Activated CD4-positive, alpha-beta T cell treated with anti-CD3 and anti-CD28 coated beads, Interleukin-2, amount 50 U/mL, for 16 hours (primary cell): ENCODE results near the gene MOCS3.
A peak's percentile ranks its signal among the peaks of the same experiment; 100 is the strongest.

ENCODE experiments used
- DNase-seq: peaks from one replicate; pipeline ENCODE4 v3.0.0-alpha.2; 2020

The MOCS3 gene

DNA sequence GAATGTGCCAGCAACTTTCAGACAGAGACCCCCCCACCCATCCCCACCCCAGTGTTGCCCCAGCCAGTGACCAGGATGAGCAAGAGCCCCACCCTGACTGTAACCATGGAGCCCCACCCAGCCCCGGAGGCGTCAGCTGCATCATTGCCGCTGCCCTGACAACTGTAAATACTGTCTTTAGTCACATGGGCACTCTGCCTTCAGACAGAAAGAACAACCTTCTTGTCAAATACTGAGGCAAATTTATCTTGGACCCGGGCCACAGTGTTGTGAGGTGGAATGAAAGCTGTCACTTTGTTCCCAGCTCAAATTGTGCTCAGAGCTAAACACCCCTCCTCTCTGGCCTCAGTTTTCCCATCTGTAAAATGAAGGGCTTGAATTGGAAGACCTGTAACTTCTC, 23.7 kb downstream of the MOCS3 start:
- DNase-seq = no peak

DNA sequence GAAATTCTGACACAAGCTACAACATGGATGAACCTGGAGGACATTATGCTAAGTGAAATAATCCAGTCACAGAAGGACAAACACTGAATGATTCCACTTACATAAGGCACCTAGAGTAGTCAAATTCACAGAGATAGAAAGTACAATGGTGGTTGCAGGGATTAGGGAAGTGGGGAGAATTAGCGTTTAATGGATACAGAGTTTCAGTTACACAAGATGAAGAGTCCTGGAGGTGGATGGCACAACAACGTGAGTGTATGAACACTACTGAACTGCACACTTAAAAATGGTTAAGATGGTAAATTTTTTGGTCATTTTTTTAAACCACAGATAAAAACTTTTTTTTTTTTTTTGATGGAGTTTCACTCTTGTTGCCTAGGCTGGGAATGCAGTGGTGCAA, 24.7 kb downstream of the MOCS3 start:
- DNase-seq = no peak

DNA sequence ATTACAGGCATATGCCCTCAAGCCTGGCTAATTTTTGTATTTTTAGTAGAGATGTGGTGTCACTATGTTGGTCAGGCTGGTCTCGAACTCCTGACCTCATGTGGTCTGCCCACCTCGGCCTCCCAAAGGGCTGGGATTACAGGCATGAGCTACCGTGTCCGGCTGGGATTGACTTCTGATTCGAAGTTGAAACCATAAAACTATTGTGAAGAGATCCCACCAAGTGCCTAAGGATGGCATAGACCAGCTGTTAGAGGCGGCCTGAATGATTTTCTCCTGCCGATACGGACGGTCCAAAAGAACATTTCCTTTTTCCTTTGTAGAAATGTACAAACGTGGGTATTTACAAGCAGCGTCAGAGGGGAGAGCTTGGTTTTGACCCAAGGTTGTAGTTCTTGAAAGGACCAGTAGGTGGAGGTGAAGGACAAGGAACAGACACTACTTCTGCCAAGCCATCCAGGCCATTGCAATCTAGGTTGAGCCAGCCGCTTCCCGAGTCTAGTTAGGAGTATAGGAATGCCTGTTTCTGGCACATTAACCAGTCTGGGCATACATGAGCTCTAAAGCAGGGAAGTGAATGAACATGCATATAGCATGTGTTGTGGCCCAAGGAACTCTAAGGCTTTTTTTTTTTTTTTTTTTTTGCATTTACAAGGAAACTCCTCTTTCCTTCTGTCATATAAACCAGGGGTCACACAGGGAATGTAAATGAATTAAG, 29.0 kb downstream of the MOCS3 start:
- DNase-seq = peak; percentile 79

DNA sequence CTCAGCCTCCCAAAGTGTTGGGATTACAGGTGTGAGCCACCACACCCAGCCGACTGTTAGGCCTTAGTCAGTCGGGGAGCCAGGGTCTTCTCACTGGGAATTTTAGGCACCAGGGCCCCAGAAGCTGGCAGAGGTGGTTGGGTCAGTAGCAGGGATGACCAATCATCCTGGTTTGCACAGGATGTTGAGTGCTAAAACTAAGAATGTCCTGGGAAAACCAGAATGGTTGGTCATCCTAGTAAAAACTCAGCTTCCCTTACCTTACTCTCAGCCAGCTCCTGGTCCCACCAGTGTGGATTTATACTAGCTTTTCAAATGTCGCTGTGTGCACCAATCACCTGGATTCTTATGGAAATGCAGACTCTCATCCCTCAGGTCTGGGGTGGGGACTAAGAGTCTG, 32.5 kb downstream of the MOCS3 start:
- DNase-seq = no peak

DNA sequence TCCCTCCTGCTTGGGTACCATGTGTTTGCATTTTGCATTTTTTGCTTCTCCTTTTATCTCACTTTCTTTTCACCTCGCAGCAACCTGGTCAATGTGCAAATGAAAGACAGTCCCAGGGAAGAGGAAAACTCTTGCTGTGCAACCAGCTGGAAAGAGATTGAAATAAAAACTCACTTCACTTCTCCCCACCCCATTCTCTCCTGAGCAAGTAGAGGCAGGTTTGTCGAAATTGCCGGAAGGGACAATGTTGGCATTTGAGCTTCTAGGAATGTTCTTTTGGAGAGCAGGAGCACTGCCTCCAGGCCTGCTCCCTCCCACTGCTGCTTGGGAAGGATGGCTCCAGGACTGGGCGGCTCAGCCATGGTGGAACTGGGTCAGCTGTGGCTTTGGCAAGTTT, 33.7 kb downstream of the MOCS3 start:
- no peak for DNase-seq

DNA sequence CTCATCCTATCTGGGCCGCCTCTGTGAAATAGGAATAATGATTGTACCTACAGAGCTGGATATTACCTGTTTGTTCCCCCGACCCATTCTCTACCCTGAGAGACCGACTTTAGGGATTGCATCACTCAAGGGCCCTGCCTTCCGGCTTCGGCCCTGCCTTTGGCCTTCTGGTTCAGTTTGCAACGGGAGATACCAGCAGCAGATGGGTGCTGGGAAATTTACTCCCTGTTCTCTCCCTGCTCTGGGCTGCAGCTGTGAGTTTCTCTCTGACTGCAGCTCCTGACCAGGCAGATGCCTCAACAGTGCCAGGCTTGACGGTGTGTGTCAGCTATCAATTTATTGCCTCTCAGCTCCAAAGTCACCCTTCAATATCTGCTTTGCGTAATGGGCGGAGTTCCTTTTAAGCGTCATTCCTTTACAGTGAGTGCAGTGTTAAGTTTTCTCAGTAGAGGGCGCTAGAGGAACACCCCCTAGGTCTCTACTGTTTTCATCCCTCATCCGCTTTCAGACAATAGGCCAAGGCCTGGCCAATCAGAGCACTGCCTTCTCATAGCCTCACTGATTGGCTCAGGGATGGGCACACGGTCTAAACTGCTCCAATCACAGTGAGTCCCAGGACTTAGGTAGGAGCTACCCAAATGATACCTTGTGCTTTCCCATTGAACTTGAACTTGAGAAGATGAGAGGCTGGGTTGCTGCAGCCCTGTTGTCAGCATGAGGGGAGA, 34.3 kb downstream of the MOCS3 start:
- DNase-seq = peak; percentile 77

DNA sequence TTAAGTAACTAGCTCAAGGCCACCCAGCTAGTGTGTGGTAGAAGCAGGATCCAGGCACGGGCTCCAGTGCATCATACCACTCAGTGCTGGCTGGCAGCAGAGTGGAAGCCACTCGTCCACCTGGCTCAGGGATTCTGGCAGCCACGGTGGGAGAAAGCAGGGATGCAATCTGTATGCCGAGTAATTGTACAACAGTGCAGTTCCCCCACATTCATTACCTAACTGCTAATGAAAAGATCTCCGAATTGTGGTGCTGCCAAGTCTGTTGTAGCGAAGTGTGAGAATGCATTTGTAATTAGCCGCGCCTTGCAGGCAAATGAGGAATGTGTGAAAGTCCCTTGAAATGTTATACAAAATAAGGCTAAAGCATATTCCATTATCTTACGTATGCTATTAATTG, 35.3 kb downstream of the MOCS3 start:
- no peak for DNase-seq

DNA sequence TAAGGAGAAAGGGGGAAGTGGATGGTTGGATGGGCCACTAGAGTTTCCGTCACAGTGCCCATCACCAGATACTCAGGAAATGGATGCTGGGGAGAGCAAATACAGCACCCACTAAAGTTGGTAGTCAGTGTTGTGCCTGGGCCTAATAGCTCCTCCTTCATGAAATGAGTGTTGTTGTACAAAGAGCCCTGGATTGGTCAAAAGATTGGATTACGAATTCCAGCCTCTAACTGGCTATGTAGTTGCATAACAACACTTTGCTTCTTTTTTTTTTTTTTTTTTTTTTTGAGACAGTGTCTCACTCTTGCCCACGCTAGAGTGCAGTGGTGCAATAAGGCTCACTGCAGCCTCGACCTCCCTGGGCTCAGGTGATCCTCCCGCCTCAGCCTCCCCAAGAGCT, 36.9 kb downstream of the MOCS3 start:
- no peak for DNase-seq

DNA sequence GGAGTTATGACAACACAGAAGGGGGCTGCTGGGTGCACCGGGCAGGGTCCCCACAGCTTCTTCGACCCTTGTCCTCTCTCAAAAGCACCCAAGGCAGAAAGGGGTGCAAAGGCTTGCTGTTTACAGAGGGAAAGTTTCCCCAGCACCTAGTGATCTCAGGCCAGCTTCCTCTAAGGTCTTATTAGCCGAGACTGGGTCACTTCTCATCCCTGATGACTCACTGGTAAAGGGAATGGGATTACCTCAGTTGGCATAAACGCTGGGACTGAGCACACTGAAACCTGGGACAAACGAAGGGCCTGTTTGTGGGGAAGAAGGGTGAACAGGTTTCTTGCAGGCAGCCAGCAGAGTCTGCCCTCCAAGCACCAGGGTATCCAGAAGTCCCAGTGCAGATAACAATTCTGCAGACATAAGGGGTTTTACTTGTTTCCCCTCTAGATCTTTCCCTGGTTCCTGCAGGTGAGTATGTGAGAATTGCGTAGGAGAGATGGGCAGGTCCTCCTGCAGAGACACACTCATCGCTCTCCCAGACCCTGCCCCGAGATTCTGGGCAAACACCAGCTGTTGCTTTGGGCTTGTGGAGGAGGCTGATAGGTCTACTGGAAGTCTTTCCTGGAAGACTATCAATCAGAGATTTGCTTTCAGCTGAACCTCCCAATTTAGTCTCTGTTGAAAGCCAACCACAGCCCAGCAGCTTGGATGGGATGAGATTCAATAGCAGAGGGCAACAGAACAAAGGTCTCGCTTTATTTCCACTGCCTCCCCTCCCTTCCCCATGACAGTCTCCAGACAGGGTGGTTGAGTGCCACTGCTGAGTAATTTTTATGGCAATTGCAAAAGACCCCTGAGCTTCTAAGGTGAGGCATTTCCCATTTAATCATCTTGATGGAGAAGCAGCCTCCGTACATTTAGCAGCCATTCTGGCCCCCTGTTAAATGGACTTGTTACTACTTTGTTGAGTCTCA, 38.6 kb downstream of the MOCS3 start:
- no peak for DNase-seq

DNA sequence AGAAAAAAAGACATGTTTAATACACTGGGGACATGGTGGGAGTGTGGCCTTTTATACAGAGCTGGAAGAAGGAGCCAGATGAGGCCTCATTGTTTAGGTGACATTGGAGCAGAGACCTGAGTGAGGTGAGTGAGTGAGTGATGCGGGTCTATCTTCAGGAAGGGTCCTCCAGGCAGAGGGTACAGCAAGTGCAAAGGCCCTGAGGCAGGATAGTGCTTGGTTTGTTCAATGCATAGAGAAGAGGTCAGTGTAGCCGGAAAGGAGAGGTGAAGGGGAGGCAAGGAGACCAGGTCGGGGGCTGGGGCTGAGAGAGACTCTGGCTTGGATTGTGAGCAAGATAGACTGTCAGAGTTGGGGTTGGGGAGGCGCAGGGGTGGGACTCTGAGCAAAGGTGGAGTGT, 40.7 kb downstream of the MOCS3 start:
- no peak for DNase-seq

DNA sequence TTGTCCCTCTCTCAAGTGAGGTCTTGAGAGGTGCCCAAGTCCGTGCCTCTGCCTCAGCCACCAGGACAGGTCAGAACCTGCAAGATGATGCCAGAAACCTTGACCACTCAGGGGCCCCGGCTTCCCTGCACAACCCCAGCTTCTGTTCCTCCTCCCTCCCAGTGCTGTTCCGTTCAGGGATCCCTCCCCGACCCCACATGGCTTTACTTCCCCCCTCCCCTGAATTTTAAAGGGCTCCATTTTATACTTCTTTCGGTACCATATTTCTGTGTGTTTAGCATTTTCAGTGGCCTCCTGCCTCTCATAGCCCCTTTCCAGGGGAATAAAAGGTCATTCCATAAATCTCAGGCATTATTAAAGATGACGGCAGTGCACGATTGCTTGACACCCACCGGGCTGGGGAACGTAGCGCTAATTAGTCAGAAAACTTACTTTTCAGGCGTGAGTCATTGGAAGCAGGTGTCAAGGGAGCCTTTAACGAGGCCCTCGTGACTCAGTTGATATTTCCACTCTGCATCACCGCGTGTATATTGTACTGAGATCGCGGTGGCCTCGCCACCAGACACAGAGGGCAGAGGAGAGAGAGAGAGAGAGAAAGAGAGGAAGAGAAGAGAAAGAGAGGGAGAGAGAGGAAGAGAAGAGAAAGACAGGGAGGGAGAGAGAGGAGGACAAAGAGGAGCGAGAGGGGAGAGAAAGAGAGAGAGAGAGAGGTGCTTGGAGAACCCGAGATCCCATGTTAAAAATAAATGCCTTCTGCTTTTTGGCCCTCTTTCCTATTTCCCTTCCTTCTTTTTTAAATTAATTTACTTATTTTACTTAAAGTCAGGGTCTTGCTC, 43.0 kb downstream of the MOCS3 start:
- DNase-seq = no peak

DNA sequence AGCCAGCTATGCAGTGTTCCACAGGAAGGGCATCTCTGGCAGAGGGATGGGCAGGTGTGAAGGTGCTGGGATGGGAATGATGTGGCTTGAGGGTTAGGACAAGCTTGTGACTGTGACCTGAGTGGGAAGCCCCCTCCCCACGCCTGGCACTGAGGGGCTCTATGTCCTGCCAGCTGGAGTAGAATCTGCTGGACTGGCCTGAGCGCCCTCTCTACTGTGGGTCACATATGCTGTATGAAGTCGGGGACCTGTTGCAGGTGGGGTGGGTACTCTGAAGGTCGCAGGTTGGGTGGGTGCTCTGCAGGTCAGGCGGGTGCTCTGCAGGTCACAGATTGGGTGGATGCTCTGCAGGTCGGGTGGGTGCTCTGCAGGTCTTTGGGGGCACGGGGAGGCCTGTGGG, 44.0 kb downstream of the MOCS3 start:
- no peak for DNase-seq

DNA sequence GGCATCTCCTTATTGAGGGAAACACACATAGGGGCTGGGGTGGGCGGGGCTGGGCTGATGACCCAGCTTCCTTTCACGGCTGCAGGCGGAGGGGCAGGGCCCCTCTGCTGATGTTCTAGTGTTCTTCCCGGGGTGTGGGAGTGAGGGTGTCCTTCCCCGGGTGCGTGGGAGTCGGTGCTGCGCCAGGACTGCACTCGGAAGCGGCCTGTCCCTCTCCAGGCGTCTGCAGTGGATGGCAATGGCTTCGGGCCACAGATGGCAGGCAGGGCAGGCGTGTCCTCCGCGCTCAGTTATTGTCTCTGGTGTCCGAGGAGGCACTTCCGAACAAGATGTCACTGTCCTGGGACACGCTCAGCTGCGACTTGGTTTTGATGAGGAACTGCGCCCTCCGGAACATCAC, 45.1 kb downstream of the MOCS3 start:
- DNase-seq = no peak

DNA sequence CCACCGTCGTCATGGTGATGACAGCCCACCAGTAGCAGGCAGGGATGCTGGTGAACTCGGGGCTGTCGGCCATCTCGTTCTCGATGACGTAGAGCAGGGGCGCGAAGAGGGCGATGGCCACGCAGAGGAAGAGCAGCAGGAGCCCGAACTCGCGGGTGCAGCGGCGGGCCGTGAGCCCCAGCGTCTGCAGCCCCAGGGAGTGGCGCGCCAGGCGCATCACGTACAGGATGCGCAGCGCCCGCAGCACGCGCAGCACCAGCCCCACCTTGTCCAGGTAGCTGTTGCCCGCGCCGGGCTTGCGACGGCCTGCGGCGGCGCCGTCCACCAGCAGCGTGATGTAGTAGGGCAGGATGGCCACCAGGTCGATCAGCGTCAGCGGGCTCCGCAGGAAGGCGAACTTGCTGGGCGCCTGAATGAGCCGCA, 45.7 kb downstream of the MOCS3 start:
- DNase-seq = no peak

DNA sequence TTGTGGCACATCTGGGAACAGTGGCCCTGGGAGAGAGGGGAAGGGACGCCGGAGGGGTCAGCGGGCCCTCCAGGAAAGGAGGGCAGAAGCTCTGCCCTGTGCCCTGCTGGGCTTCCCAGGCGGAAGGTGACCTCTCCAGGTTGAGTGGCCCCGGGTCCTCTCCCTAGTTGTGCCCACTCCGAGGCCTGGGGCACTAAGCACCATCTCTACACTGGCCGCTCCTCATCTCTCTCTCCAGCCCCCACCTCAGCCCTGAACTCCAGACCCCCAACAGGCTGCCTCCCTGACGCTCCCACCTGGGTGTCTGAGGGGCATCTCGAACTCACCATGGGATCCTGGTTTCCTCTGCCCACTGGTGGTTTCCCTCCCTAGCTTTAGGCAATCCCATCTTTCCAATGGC, 46.2 kb downstream of the MOCS3 start:
- DNase-seq = no peak

DNA sequence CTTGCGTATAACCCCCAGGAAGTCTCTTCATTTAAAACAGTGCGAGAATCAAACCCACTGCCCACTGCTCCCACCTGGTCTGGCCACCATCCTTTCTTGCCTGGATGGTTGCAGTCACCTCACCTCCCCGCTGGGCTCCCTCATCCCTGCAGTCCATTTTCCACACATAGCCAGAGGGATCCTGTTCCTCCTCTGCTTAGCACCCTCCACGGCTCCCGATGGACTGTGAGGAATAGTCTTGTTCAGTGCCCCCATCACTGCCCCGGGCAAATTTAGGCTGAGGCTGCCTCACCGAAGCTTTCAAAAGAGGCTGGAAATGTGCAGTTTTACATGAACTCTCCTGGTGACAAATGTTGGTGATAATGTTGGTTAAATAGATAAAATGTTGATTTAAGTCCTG, 46.6 kb downstream of the MOCS3 start:
- no peak for DNase-seq

DNA sequence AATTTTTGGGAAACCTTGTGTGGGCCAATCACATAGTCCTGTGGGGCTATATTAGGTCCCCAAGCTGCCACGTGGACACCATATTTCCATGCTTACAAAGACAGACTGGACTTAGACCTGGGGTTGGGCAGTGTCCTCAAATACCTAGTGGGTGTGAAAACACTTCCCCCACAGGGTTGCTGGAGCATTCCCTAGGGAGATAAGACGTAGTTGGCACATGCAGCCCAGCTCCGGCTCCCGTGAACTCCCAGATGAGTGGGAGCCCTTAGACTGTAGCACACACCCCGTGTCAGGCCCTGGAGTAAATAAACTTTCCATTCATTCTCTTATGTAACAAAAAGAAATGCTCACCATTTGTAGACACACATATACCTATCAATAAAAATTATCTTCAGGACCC, 50.1 kb downstream of the MOCS3 start:
- no peak for DNase-seq

DNA sequence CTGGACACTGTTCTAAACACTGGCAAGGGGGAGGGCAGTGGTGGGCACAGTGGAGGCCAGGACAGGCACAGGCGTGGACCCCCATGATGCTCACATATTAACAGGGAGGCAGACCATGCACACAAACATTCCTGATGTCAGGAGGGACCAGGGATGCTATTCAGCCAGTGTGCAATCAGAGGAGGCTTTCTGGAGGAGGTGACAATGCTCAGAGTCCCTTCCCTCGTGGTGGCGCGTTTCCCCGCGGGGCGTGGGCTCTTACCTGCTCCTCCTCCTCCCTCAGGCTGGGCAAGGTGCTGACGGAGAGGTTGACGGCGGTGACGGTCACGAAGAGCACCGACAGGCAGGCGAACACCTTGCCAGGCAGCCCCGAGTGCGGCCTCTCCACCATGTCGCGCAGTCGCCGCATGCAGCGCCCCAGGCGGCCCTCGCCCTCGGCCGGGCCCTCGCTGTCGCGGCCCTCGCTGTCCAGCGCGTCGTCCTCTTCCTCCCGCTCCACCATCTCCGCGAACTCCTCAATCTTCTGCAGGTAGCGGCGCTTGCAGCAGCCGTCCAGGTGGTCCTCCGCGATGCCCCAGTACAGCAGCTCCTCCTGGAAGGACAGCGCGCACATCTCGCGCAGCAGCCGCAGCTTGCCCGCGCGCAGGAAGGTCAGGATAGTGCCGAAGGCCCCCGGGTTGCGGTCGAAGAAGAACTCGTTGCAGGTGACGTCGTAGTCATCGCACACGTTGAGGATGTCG, 50.9 kb downstream of the MOCS3 start:
- DNase-seq = no peak

DNA sequence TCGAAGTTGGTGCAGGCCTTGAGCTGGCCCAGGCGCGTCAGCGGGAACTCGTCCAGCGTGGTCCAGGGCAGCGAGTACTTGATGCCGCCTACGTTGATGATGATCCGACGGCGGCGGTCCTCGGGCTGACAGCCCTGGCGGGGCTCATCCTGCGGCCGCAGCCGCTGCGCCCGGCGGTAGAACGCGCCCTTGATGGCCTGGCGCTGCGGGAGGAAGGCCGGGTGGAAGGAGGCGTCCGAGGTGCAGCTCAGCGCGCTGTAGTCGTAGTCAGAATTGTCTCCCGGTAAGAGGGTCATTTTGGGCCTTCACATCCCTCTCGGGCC, 51.4 kb downstream of the MOCS3 start:
- DNase-seq = no peak

DNA sequence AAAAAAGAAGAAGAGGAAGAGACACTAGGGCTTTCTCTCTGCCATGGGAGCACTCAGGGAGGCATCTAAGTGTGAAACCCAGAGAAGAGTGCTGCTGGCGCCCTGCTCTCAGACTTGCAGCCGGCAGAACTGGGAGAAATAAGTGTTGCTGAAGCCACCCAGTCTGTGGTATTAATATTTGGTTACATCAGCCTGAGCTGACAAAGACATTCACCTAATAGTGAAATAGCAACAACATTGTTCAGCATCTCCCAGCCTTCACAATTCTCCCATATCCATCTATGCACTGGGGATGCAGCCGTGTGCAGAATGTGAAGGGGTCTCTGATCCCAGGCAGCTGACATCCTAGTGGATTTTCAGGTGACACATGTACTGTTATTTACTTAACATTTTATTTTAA, 52.3 kb downstream of the MOCS3 start:
- DNase-seq = no peak

DNA sequence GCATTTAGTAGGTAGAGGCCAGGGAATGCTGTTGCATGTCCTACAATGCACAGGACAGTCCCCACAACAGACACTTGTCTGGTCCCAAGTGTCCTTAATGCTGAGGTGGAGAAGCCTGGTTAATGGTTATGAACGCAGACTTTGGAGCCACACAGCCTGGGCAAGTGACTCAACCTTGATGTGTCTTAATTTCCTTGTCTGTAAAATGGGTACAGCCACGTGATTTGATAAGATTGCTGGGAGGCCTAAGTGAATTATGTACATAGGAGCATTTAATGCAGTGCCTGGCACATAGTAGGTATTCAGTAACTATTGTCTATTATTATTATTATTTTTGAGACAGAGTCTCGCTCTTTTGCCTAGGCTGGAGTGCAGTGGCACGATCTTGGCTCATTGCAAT, 52.9 kb downstream of the MOCS3 start:
- DNase-seq = no peak

DNA sequence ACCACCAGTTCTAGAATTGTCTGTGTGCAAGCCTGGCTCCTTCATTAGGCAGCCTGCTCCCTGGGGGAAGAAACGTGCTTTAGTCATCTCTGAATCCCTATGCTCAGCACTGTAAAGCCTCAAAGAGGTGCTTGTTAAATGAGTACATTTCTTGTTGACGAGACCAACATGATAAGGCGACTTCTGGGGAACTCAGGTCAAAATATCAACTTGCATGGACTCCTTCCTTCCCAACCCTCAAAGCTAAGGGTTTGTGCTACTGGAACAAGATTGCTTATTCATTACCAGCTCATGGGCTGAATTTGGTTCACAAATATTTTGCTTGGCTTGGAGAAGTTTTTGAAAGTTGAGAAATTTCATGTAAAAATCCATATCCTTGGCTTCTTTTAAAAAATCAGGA, 53.7 kb downstream of the MOCS3 start:
- no peak for DNase-seq
